Liver (tissue), 9 donors: Measurements from ENCODE around the gene COX19. TPM values are rescaled to one million over a fixed set of nuclear protein-coding genes. Genes with fewer than 3 reads are reported as not detected.

Experiments
- DNase-seq: peaks from one replicate; pipeline ENCODE4 v3.0.0-alpha.2; 2017; ENCODE audit warnings: low spot score
- H3K27ac ChIP-seq, 2 donors: one replicate each; pipeline ENCODE4 v1.7.0; 2013; ENCODE audit warnings: inconsistent platforms in 2 of 2, low read length in 2 of 2, control low read depth in 1 of 2, low read depth in 1 of 2, mild to moderate bottlenecking in 1 of 2
- H3K27me3 ChIP-seq, 4 donors: one replicate each; pipeline versions ENCODE4 v1.6.1 to v1.7.0; 2013; ENCODE audit warnings: low read length in 3 of 4, inconsistent platforms in 1 of 4, mild to moderate bottlenecking in 1 of 4, moderate library complexity in 1 of 4; ENCODE audit not compliant: control insufficient read depth in 4 of 4, insufficient read depth in 4 of 4
- H3K36me3 ChIP-seq, 4 donors: one replicate each; pipeline versions ENCODE4 v1.6.1 to v1.7.0; 2013; ENCODE audit warnings: low read length in 3 of 4, mild to moderate bottlenecking in 3 of 4, low read depth in 1 of 4, moderate library complexity in 1 of 4; ENCODE audit not compliant: control insufficient read depth in 4 of 4, insufficient read depth in 3 of 4
- H3K4me1 ChIP-seq, 4 donors: one replicate each; pipeline versions ENCODE4 v1.6.1 to v1.7.0; 2013; ENCODE audit warnings: low read length in 3 of 4, mild to moderate bottlenecking in 3 of 4, moderate library complexity in 1 of 4; ENCODE audit not compliant: control insufficient read depth in 4 of 4, insufficient read depth in 4 of 4
- H3K4me3 ChIP-seq, 3 donors: one replicate each; pipeline versions ENCODE4 v1.6.1 to v1.7.0; 2013; ENCODE audit warnings: low read length in 3 of 3, control low read depth in 1 of 3, low read depth in 1 of 3, mild to moderate bottlenecking in 1 of 3
- H3K9ac ChIP-seq, 2 donors: one replicate each; pipeline ENCODE4 v1.7.0; 2013; ENCODE audit warnings: low read length in 2 of 2, mild to moderate bottlenecking in 2 of 2, moderate library complexity in 2 of 2, control low read depth in 1 of 2, low read depth in 1 of 2
- H3K9me3 ChIP-seq, 4 donors: one replicate each; pipeline versions ENCODE4 v1.6.1 to v1.7.0; 2013; ENCODE audit warnings: low read length in 3 of 4; ENCODE audit not compliant: control insufficient read depth in 4 of 4
- ATF3 ChIP-seq: IDR thresholded peaks from 2 replicates; pipeline ENCODE4 v1.6.1; 2016; ENCODE audit warnings: antibody characterized with exemption
- FOXA1 ChIP-seq: IDR thresholded peaks from 2 replicates; pipeline ENCODE4 v1.6.1; 2016; ENCODE audit warnings: antibody characterized with exemption
- FOXA2 ChIP-seq: IDR thresholded peaks from 2 replicates; pipeline ENCODE4 v1.6.1; 2016; ENCODE audit warnings: antibody characterized with exemption
- HNF4A ChIP-seq, 2 donors: conservative IDR thresholded peaks; 2 replicates each; pipeline ENCODE4 v1.6.1; 2016; ENCODE audit warnings: antibody characterized with exemption in 2 of 2, mild to moderate bottlenecking in 2 of 2
- MAX ChIP-seq: IDR thresholded peaks from 2 replicates; pipeline ENCODE4 v1.6.1; 2016; ENCODE audit warnings: antibody characterized with exemption
- NR2F2 ChIP-seq: IDR thresholded peaks from 2 replicates; pipeline ENCODE4 v1.6.1; 2016; ENCODE audit warnings: antibody characterized with exemption
- REST ChIP-seq: IDR thresholded peaks from 2 replicates; pipeline ENCODE4 v1.6.1; 2016; ENCODE audit warnings: antibody characterized with exemption, mild to moderate bottlenecking
- ZBTB33 ChIP-seq: IDR thresholded peaks from 2 replicates; pipeline ENCODE4 v1.6.1; 2016; ENCODE audit warnings: antibody characterized with exemption
- WGBS: extraction: QIAGEN DNeasy Blood & Tissue Kit; methylation state at CpG from one replicate; pipeline ENCODE4 v1.1.7; 2013; 5-methylcytosine and 5-hydroxymethylcytosine counted together
- polyA plus RNA-seq, 2 donors: library from polyadenylated mRNA; stranded (reverse) in 1 of 2; unstranded in 1 of 2; fragments of 200-250 nt in 1 of 2; fragments of >200 nt in 1 of 2; fragmentation: Nextera tagmentation in 1 of 2; extraction: Ambion mirVana in 1 of 2; gene quantifications; one replicate each; pipeline versions ENCODE4 v1.2.1 to v1.2.3, GENCODE V29; 2013 to 2015
- total RNA-seq, 2 donors: library from RNA; depleted of rRNA; stranded (reverse); fragments of >200 nt; gene quantifications; one replicate each; pipeline ENCODE4 v1.2.3, GENCODE V29; 2014
- donor health status: healthy.
- donor health status: healthy.
- donor health status: healthy.
- donor health status: healthy.
- donor health status: healthy.

The COX19 gene
- total and polyA plus RNA-seq, 4 donors, result 2.2 to 9.8 (median 4.8) TPM

- H3K27me3 ChIP-seq, result no peaks in the 10 kb centered on the region
- no peak overlapping the region for H3K4me3 ChIP-seq
- 87% methylated on average over 7 of the region's 7 CpGs for WGBS
- H3K27ac ChIP-seq, result no peak overlapping the region
- no peak for DNase-seq
- TF ChIP-seq MAX, result no peak
- no peak for TF ChIP-seq ATF3
- no peak for TF ChIP-seq NR2F2
- no peak for TF ChIP-seq HNF4A (conservative IDR thresholded peaks at IDR 0.05)
- TF ChIP-seq FOXA2, result no peak
- H3K36me3 ChIP-seq, result peaks cover 0 to 5% (median 0%) of the 10 kb centered on the region in 4 donors
- no peak overlapping the region for H3K9ac ChIP-seq
- no peaks in the 10 kb centered on the region for H3K4me1 ChIP-seq
- no peaks in the 10 kb centered on the region for H3K9me3 ChIP-seq
These were observed 45.5 kb upstream of the COX19 start for GRCh38 chr7:1020849-1021251.

GRCh38 chr7:1019789-1020610 is 44.7 kb upstream of the COX19 start:
- no peaks in the 10 kb centered on the region for H3K9me3 ChIP-seq
- H3K4me3 ChIP-seq, result no peak overlapping the region
- no peak for DNase-seq
- WGBS, result 97% methylated on average over 42 of the region's 42 CpGs
- no peak overlapping the region for H3K9ac ChIP-seq
- no peak for TF ChIP-seq NR2F2
- TF ChIP-seq FOXA2, result no peak
- no peak for TF ChIP-seq FOXA1
- H3K27ac ChIP-seq, result no peak overlapping the region
- H3K27me3 ChIP-seq, result no peaks in the 10 kb centered on the region
- H3K36me3 ChIP-seq, result peaks cover 0 to 5% (median 0%) of the 10 kb centered on the region in 4 donors
- no peaks in the 10 kb centered on the region for H3K4me1 ChIP-seq

GRCh38 chr7:1019255-1019785 is 44.0 kb upstream of the COX19 start:
- H3K36me3 ChIP-seq, result peaks cover 0 to 5% (median 0%) of the 10 kb centered on the region in 4 donors
- H3K27me3 ChIP-seq, result no peaks in the 10 kb centered on the region
- no peaks in the 10 kb centered on the region for H3K9me3 ChIP-seq
- TF ChIP-seq NR2F2, result no peak
- no peak for TF ChIP-seq FOXA2
- TF ChIP-seq ZBTB33, result no peak
- no peak for TF ChIP-seq ATF3
- no peak for TF ChIP-seq REST
- H3K9ac ChIP-seq, result no peak overlapping the region
- H3K27ac ChIP-seq, result no peak overlapping the region
- whole genome bisulfite sequencing, result 92% methylated on average over 14 of the region's 14 CpGs
- H3K4me1 ChIP-seq, result no peaks in the 10 kb centered on the region
- H3K4me3 ChIP-seq, result no peak overlapping the region
- no peak for DNase-seq
